ENCODE data around the gene DUSP3.

- TF ChIP-seq POLR2A (IDR thresholded peaks at IDR 0.05; ENCODE audit: low read depth, low read length) (no peak), POLR2AphosphoS5 (IDR thresholded peaks at IDR 0.05; ENCODE audit: low read depth, low read length) (no peak), PAX5 (IDR thresholded peaks at IDR 0.05; ENCODE audit: insufficient read depth, low read length, severe bottlenecking) (no peak), TAF1 (IDR thresholded peaks at IDR 0.05; ENCODE audit: low read depth, low read length) (no peak), POU2F2 (IDR thresholded peaks at IDR 0.05; ENCODE audit: low read depth, low read length) (no peak), SPI1 (IDR thresholded peaks at IDR 0.05; ENCODE audit: low read depth, low read length) (no peak)
These were observed 33.9 kb upstream of the DUSP3 start for GRCh38 chr17:43812396-43813265.

Measured in GM12891 (cell line).